Measurements from ENCODE around the gene ZFYVE16.
"Not testable (repeated sequence)": the region's sequence is repeated elsewhere in the genome, so short reads cannot be mapped to it uniquely, and the experiment has no call there.

The ZFYVE16 gene

DNA sequence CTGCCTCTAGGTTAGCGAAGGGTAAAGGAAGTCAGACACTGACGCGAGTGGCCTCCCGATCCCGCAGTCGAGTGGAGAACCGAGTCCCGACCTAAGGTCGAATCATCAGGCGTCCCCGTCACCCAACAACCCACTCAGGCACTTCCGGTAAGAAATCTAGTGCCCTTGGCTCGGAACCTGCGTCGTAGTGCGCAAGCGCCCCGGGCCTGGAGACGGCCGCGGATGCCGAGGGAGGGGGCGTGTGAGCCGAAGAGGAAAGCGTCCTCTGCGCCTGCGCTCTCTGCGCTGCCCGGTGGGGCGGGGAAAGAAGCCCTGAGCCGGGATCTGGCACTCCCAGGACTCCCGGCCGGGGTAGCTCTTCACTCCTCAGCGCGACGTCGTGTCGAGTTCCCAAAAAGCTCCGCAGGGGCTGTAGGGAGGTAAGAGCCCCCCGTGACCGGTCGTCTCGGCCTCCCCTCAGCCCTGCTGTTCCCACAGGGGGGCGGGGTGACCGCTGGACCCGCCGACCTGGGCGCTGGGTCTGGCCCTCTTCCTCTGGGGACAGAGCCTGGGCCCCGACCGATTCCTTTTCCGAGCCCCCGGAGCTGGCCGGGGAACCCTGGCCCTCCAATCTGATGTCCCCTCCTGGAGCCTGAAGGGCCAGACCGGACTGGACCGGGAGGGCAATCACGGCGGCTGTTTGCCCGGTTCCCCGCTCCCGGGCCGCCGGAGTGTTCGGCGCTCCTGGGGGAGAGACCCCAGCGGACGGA lies at the start of gene ZFYVE16:
TSS of gene ZFYVE16 (plus strand) at position 330 of the 749 bp plus-strand sequence. CDS start 26,084 bp downstream, outside the sequence.
- peak; percentile 96 for DNase-seq

GRCh38 chr5:80360914-80361444 lies 46.9 kb upstream of the ZFYVE16 start:
- no peak for DNase-seq

GRCh38 chr5:80364892-80365291 lies 43.0 kb upstream of the ZFYVE16 start:
- no peak for DNase-seq

- no peak for DNase-seq
These were observed 39.0 kb upstream of the ZFYVE16 start for GRCh38 chr5:80368661-80369480.

GRCh38 chr5:80369521-80369920 lies 38.3 kb upstream of the ZFYVE16 start:
- no peak for DNase-seq

GRCh38 chr5:80370390-80370789 lies 37.5 kb upstream of the ZFYVE16 start:
- DNase-seq, result no peak

GRCh38 chr5:80372780-80373179 lies 35.1 kb upstream of the ZFYVE16 start:
- DNase-seq, result no peak

- no peak for DNase-seq
These were observed 33.7 kb upstream of the ZFYVE16 start for GRCh38 chr5:80374188-80374587.

- no peak for DNase-seq
These were observed 31.3 kb upstream of the ZFYVE16 start for GRCh38 chr5:80376557-80376956.

DNA sequence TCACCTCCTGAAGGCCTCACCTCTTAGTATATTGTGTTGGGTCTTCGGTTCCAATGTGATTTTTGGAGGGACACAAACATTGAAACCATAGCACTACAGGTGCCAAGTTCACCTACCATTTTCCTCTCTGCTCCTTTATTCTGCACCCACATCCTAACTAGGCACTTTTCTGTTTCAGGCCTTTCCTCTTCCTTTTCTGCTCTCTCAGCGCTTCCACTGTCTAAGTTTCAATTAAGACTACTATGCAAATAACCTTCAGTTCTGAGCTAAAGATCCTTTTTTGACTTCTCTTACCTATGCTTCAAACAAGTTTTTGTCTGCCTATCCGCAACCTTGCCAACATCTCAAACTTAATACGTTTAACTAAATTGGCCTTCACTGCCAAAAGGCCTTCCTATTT lies 25.4 kb upstream of the ZFYVE16 start:
- DNase-seq, result no peak

- no peak for DNase-seq
These were observed 20.6 kb upstream of the ZFYVE16 start for GRCh38 chr5:80387063-80387768.

DNA sequence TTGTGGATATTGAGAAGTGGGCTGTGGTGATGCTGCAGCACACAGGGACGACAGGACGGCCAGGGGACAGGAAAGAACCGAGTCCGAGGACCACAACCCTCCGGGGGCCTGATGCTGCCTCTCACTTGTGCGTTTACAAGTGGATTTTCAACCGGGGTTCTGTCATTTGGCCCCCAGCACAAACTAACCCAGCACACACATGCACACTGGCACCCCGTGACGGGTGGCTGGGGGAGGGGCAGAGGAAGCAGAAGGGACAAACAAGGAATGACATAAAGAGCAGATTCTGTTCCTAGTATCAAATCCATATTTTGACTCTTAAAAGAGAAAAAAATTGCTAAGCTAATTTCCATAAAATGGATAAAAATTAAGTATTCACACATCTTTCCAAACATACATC lies 18.3 kb upstream of the ZFYVE16 start:
- no peak for DNase-seq

DNA sequence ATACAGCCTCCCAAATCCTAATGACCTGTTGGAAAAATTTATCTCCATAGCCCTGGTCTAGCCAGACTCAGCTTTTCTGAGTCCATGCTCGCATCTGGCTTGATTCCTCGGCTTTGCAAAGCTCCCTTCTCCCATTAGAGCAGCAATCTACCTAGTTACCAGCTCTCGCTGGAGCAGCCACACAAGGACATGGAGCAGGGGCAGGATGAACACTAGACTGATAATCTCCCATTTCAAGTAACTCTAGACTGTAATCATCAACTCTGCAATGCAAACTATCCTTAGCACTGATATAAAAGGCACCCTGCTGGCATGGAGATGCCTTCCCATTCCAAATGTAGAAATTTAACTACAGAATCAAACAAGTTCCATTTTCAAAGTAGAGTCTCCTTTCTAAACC lies 17.5 kb upstream of the ZFYVE16 start:
- not testable (repeated sequence) for DNase-seq

DNA sequence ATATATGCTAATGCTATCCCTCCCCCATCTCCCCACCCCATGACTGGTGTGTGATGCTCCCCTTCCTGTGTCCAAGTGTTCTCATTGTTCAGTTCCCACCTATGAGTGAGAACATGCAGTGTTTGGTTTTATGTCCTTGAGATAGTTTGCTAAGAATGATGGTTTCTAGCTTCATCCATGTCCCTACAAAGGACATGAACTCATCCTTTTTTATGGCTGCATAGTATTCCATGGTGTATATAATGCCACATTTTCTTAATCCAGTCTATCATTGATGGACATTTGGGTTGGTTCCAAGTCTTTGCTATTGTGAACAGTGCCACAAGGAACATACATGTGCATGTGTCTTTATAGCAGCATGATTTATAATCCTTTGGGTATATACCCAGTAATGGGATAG lies 16.6 kb upstream of the ZFYVE16 start:
- DNase-seq, result not testable (repeated sequence)

- DNase-seq, result no peak
These were observed 8.2 kb upstream of the ZFYVE16 start for GRCh38 chr5:80399526-80400239.

DNA sequence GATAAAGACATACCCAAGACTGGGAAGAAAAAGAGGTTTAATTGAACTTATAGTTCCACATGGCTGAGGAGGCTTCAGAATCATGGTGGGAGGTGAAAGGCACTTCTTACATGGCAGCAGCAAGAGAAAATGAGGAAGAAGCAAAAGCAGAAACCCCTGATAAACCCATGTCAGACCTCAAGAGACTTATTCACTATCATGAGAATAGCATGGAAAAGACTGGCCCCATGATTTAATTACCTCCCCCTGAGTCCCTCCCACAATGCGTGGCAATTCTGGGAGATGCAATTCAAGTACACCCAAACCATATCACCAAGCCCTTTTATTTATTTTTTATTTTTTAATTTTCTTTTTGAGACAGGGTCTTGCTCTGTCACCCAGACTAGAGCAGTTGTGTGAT lies 7.5 kb upstream of the ZFYVE16 start:
- not testable (repeated sequence) for DNase-seq

DNA sequence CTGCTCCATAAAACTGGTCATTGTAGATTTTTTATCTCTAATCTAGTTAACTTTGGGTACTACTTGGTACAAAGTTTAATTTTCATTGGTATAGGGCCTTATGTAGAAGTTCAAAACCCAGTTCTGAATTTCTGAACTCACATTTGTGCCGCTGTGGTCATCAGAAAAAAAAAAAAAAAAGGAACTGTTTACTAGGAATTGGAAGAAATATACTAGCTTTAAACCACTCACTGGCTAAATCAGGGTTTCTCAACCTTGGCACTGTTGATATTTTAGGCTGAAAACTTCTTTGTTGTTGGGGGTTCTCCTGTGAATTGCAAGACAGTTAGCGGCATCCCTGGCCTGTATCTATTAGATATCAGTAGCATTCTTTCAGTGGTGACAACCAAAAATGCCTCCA lies 4.1 kb upstream of the ZFYVE16 start:
- no peak for DNase-seq

GRCh38 chr5:80406980-80407734 lies 707 bp upstream of the ZFYVE16 start:
- DNase-seq, result no peak

DNA sequence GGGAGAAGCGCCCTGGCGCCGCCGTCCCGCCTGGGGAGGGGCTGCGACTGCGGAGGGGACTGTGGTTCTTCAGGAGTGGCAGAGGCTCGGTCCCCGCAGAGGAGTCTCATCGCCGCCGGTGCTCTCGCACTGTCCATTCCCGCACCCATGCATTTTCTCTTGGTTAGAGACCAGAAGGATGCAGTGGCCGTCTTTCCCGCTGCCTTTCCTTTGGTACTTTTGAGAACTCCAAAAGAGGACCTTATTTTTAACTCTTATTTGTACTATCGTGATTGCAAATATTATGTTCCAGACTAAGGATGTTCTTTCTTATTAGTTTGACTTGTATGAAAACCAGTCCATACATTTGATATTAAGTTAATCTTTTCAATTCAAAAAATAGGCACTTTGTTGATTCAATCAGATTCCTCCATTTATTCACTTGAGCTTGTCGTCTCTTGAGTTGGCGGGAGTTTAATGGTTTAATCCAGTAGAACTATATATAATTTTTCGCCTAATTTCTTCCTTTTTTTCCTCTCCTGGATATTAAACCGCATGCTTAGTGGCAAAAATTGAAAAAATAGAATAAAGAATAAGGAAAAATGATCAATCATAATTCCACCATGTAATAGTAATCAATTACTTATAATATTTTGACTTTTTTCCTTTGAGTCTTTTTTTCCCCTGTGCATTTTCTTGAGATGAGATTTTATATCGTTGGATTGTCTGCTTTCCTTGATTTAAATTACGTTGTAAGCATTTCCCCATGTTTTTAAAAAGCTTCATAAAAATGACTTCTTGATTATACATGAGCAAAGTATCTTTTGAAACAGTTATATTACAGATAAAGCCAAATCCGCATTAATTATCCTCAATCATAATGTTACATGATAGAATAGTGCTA lies 861 bp downstream of the ZFYVE16 start:
- peak; percentile 2 for DNase-seq

DNA sequence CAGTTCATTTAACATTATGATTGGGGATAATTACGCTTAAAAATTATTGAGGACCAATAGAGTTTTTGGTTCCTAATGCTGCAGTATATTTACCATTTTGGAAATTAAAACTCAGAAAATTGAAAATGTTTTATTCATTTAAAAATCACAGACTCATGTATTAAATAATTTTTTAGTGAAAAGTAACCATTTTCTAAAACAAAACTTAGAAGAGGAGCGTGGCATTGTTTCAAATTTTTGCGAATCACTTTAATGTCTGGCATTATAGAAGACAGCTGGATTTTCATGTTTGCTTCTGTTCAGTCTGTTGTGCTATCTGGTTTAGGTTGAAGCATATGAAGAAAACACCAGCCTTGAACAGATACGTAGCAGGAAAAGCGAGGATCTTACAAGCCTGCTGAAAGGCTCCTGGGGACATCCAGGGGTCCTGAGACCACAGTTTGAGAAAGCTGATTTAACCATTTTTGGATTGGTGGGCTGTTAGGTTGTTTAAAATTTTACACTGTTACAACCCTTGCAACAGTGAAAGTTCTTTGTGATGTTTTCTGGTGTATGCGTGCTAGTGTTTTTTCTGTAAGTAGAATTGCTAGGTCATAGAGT lies 1.6 kb downstream of the ZFYVE16 start:
- DNase-seq, result no peak

Data from NCI-H226 (cell line).